HEK293 (cell line): Measurements from ENCODE around the gene MAPKAP1.
A peak's percentile ranks its signal among the peaks of the same experiment; 100 is the strongest.

Source experiments
- CTCF ChIA-PET: fragments of 350-600 bp; formaldehyde crosslinking; extraction: SDS; loops from one replicate; lab custom pipeline; 2021; ENCODE audit warnings: antibody characterized with exemption; lab: Yijun Ruan, JAX
- POLR2A ChIA-PET: fragments of 300-600 bp; formaldehyde crosslinking; extraction: SDS; loops from one replicate; lab custom pipeline; 2020; ENCODE audit warnings: antibody characterized with exemption, inconsistent platforms; lab: Yijun Ruan, JAX
- H3K27ac ChIP-seq: fragments of 200-500 bp; sonication (Bioruptor generic); 2 replicates; pipeline ENCODE4 v1.5.1; 2014; ENCODE audit warnings: low read depth, low read length, control low read depth, inconsistent platforms; ENCODE audit errors: extremely low read depth
- H3K36me3 ChIP-seq, 2 experiments: fragments of 200-500 bp in 1 of 2; sonication (Bioruptor generic) in 1 of 2; 1 replicate in 1 of 2; 2 replicates in 1 of 2; pipeline ENCODE4 v1.5.1; 2014 to 2017; ENCODE audit warnings: inconsistent platforms in 2 of 2, low read length in 2 of 2; ENCODE audit not compliant: control insufficient read depth in 2 of 2, insufficient read depth in 1 of 2
- H3K4me1 ChIP-seq: fragments of 200-500 bp; sonication (Bioruptor generic); 2 replicates; pipeline ENCODE4 v1.5.1; 2014; ENCODE audit warnings: mild to moderate bottlenecking, low read length, inconsistent platforms; ENCODE audit not compliant: control insufficient read depth, insufficient read depth
- H3K4me3 ChIP-seq: 2 replicates; pipeline ENCODE4 v1.5.1; 2011; ENCODE audit warnings: low read depth, mild to moderate bottlenecking, control low read depth, low read length, moderate library complexity
- H3K9me3 ChIP-seq: fragments of 200-500 bp; sonication (Bioruptor generic); 2 replicates; pipeline ENCODE4 v1.5.1; 2014; ENCODE audit warnings: low read depth, low read length, inconsistent platforms; ENCODE audit not compliant: control insufficient read depth, insufficient read depth
- CTCF ChIP-seq: fragments of 450-650 bp; formaldehyde crosslinking; IDR thresholded peaks from 2 replicates; pipeline ENCODE4 v1.5.1; 2016; ENCODE audit warnings: missing biosample characterization, missing genetic modification characterization
- GLIS1 ChIP-seq: fragments of 450-650 bp; formaldehyde crosslinking; IDR thresholded peaks from 2 replicates; pipeline ENCODE4 v1.5.1; 2016; ENCODE audit warnings: missing biosample characterization, missing genetic modification characterization
- GLIS2 ChIP-seq: fragments of 450-650 bp; formaldehyde crosslinking; IDR thresholded peaks from 2 replicates; pipeline ENCODE4 v1.5.1; 2016; ENCODE audit warnings: missing biosample characterization, missing genetic modification characterization
- HOXD13 ChIP-seq: sonication (generic); formaldehyde crosslinking; IDR thresholded peaks from 2 replicates; pipeline ENCODE4 v1.8.0; 2022; ENCODE audit warnings: missing genetic modification reagents, borderline replicate concordance
- KLF9 ChIP-seq: fragments of 450-650 bp; formaldehyde crosslinking; IDR thresholded peaks from 2 replicates; pipeline ENCODE4 v1.5.1; 2016; ENCODE audit warnings: missing biosample characterization, missing genetic modification characterization, low read depth
- MZF1 ChIP-seq: fragments of 450-650 bp; formaldehyde crosslinking; IDR thresholded peaks from 2 replicates; pipeline ENCODE4 v1.5.1; 2017; ENCODE audit warnings: missing biosample characterization, missing genetic modification characterization, borderline replicate concordance
- YY1 ChIP-seq: fragments of 450-650 bp; formaldehyde crosslinking; IDR thresholded peaks from 2 replicates; pipeline ENCODE4 v1.5.1; 2018; ENCODE audit warnings: missing biosample characterization, missing genetic modification characterization
- ZFHX2 ChIP-seq: fragments of 450-650 bp; formaldehyde crosslinking; conservative IDR thresholded peaks from 2 replicates; pipeline ENCODE4 v1.5.1; 2016; ENCODE audit warnings: missing biosample characterization, missing genetic modification characterization
- ZNF654 ChIP-seq: fragments of 450-650 bp; formaldehyde crosslinking; IDR thresholded peaks from 2 replicates; pipeline ENCODE4 v1.5.1; 2016; ENCODE audit warnings: low read depth, missing biosample characterization, missing genetic modification characterization
- ZNF692 ChIP-seq: fragments of 450-650 bp; formaldehyde crosslinking; IDR thresholded peaks from 2 replicates; pipeline ENCODE4 v1.5.1; 2016; ENCODE audit warnings: missing biosample characterization, missing genetic modification characterization
- ZNF791 ChIP-seq: fragments of 450-650 bp; formaldehyde crosslinking; IDR thresholded peaks from 2 replicates; pipeline ENCODE4 v1.5.1; 2016; ENCODE audit warnings: missing biosample characterization, missing genetic modification characterization
- ZSCAN30 ChIP-seq: fragments of 450-650 bp; IDR thresholded peaks from 2 replicates; pipeline ENCODE4 v1.5.1; 2018; ENCODE audit warnings: missing biosample characterization, mild to moderate bottlenecking, missing genetic modification characterization, moderate library complexity
- ZSCAN4 ChIP-seq: fragments of 450-650 bp; formaldehyde crosslinking; IDR thresholded peaks from 2 replicates; pipeline ENCODE4 v1.5.1; 2017; ENCODE audit warnings: missing biosample characterization, missing genetic modification characterization
- ZXDB ChIP-seq: fragments of 450-650 bp; formaldehyde crosslinking; IDR thresholded peaks from 2 replicates; pipeline ENCODE4 v1.5.1; 2016; ENCODE audit warnings: missing biosample characterization, missing genetic modification characterization

MAPKAP1 gene

GRCh38 chr9:125428902-125429467 lies 278.0 kb downstream of the MAPKAP1 start:
- H3K4me1 ChIP-seq: no peaks in the 10 kb centered on the region
- 0 out of 2 replicates have a peak, but pooled peaks have one; percentile 19 for TF ChIP-seq KLF9 (tag by site-specific recombination)
- TF ChIP-seq ZNF791: no peak
- TF ChIP-seq ZSCAN4 (tag by site-specific recombination): peak; percentile 83
- TF ChIP-seq, all 188 proteins: peak for 2
- no peak overlapping the region for H3K27ac ChIP-seq
- no peak overlapping the region for H3K4me3 ChIP-seq
- H3K9me3 ChIP-seq: no peaks in the 10 kb centered on the region
- POLR2A ChIA-PET: no interaction called here
- CTCF ChIA-PET: no interaction called here
- H3K36me3 ChIP-seq: no peaks in the 10 kb centered on the region

- no peaks in the 10 kb centered on the region for H3K36me3 ChIP-seq
- CTCF ChIA-PET: interaction anchor here (0.6 to 1.3 kb wide), 5 partner anchors 8 to 801 kb away, joined by 3 to 4 read pairs (median 3); no protein-coding TSS in a partner anchor
Observed at GRCh38 chr9:125428060-125428901, 278.7 kb downstream of the MAPKAP1 start.

GRCh38 chr9:125427556-125427955 lies 279.5 kb downstream of the MAPKAP1 start:
- ChIA-PET CTCF (interaction anchor here (1.2 to 1.3 kb wide), 3 partner anchors 20 to 802 kb away, joined by 3 to 4 read pairs (median 3); no protein-coding TSS in a partner anchor), POLR2A (no interaction called here)
- H3K9me3 ChIP-seq: no peaks in the 10 kb centered on the region
- no peak overlapping the region for H3K27ac ChIP-seq
- no peaks in the 10 kb centered on the region for H3K36me3 ChIP-seq
- no peaks in the 10 kb centered on the region for H3K4me1 ChIP-seq
- no peak for TF ChIP-seq ZXDB (tag by site-specific recombination)
- H3K4me3 ChIP-seq: no peak overlapping the region

More at GRCh38 chr9:125428060-125428901, 278.7 kb downstream of the MAPKAP1 start:
- H3K4me1 ChIP-seq: no peaks in the 10 kb centered on the region
- POLR2A ChIA-PET: interaction anchor here (0.6 kb wide), 1 partner anchor 740 kb away, joined by 6 read pairs; no protein-coding TSS in a partner anchor
- no peak overlapping the region for H3K4me3 ChIP-seq
- TF ChIP-seq ZSCAN30 (tag by site-specific recombination): peak; percentile 38; the same call in 1 of the 2 replicates
- TF ChIP-seq HOXD13: no peak
- peak; percentile 64 for TF ChIP-seq ZNF654 (tag by site-specific recombination)
- TF ChIP-seq MZF1: 0 out of 2 replicates have a peak, but pooled peaks have one; percentile 9
- no peak for TF ChIP-seq YY1 (tag by site-specific recombination)
- TF ChIP-seq GLIS1 (tag by site-specific recombination): peak; percentile 50
- peak; percentile 49 for TF ChIP-seq CTCF (tag by site-specific recombination)
- TF ChIP-seq GLIS2 (tag by site-specific recombination): peak; percentile 63
- no peaks in the 10 kb centered on the region for H3K9me3 ChIP-seq
- no peak overlapping the region for H3K27ac ChIP-seq

GRCh38 chr9:125426926-125427325 lies 280.1 kb downstream of the MAPKAP1 start:
- H3K4me1 ChIP-seq: no peaks in the 10 kb centered on the region
- no peak overlapping the region for H3K4me3 ChIP-seq
- POLR2A ChIA-PET: no interaction called here
- H3K9me3 ChIP-seq: no peaks in the 10 kb centered on the region
- CTCF ChIA-PET: interaction anchor here (0.6 to 0.7 kb wide), 2 partner anchors 205 to 769 kb away, joined by 3 to 4 read pairs; no protein-coding TSS in a partner anchor
- H3K36me3 ChIP-seq: no peaks in the 10 kb centered on the region
- TF ChIP-seq ZNF692 (tag by site-specific recombination): no peak
- TF ChIP-seq ZFHX2 (tag by site-specific recombination): 0 out of 2 replicates have a peak, but pooled peaks have one; percentile 10
- no peak overlapping the region for H3K27ac ChIP-seq
